ENCODE results near the gene TOMM70. TPM values are rescaled to one million over a fixed set of nuclear protein-coding genes. Genes with fewer than 3 reads are reported as not detected.

Gene TOMM70
- total and polyA plus RNA-seq, 2 donors (not counting 3 experiments of a cell fraction or from before 2014, with no cell fraction given): 7.6 to 32.3 TPM

- no peak for TF ChIP-seq MAX (IDR thresholded peaks at IDR 0.05; ENCODE audit: insufficient read depth, insufficient read length)
- TF ChIP-seq CTCF (IDR thresholded peaks at IDR 0.05; ENCODE audit: extremely low read depth in 1 of 2, insufficient read depth in 1 of 2, low read depth in 1 of 2, low read length in 2 of 2): no peak
- TF ChIP-seq POLR2AphosphoS5 (IDR thresholded peaks at IDR 0.05; ENCODE audit: insufficient read depth, low read depth, low read length): no peak
- TF ChIP-seq JUN (IDR thresholded peaks at IDR 0.05; ENCODE audit: borderline replicate concordance, insufficient read depth, insufficient read length, low read depth): no peak
- no peak for TF ChIP-seq POLR2A (IDR thresholded peaks at IDR 0.05; ENCODE audit: low read depth, low read length)
- TF ChIP-seq GATA2 (IDR thresholded peaks at IDR 0.05; ENCODE audit: insufficient read depth, insufficient read length, low read depth, low read length): no peak
- no peak for TF ChIP-seq MYC (IDR thresholded peaks at IDR 0.05; ENCODE audit: low read depth, low read length)
- TF ChIP-seq FOS (IDR thresholded peaks at IDR 0.05; ENCODE audit: borderline replicate concordance, insufficient read depth, low read length): no peak
- TF ChIP-seq EZH2 (IDR thresholded peaks at IDR 0.05; ENCODE audit: borderline replicate concordance, low read depth, low read length, severe bottlenecking): no peak
- peak; percentile 33 for FAIRE-seq
Measured at GRCh38 chr3:100427699-100428098, 26.8 kb upstream of the TOMM70 start.

More at GRCh38 chr3:100427699-100428098, 26.8 kb upstream of the TOMM70 start:
- ChIA-PET POLR2A (no interaction called here), CTCF (interaction anchor here (1.1 to 1.4 kb wide), 3 partner anchors 10 to 162 kb away, joined by 3 to 4 read pairs (median 3); no protein-coding TSS in a partner anchor)
- Histone ChIP-seq H3K36me3 (ENCODE audit: control insufficient read depth in 2 of 2, extremely low read depth in 1 of 2, insufficient read depth in 2 of 2, low read length in 2 of 2) (no peaks in the 10 kb centered on the region), H3K27me3 (ENCODE audit: control insufficient read depth in 2 of 2, insufficient read depth in 2 of 2, low read length in 2 of 2) (peaks cover 0 to 6% of the 10 kb centered on the region in 2 experiments), H3K4me3 (replicated peaks in 1 of 3; ENCODE audit: insufficient read depth in 1 of 3, low read depth in 1 of 3, low read length in 3 of 3) (no peak overlapping the region), H4K20me1 (replicated peaks; ENCODE audit: control insufficient read depth, extremely low read depth, insufficient read depth, low read length) (no peaks in the 10 kb centered on the region), H2AFZ (ENCODE audit: low read depth, low read length) (no peak overlapping the region), H3K9me3 (replicated peaks; ENCODE audit: control insufficient read depth, insufficient read depth, low read length) (no peaks in the 10 kb centered on the region), H3K27ac (ENCODE audit: insufficient read depth, low read depth, low read length) (no peak overlapping the region), H3K9ac (replicated peaks; ENCODE audit: extremely low read depth, insufficient read depth, low read length) (no peak overlapping the region), H3K79me2 (ENCODE audit: control insufficient read depth, insufficient read depth, low read length) (no peaks in the 10 kb centered on the region), H3K4me2 (ENCODE audit: insufficient read depth, low read length) (no peak overlapping the region), H3K4me1 (ENCODE audit: control insufficient read depth, extremely low read depth, insufficient read depth, low read length) (no peaks in the 10 kb centered on the region), H3K9me1 (replicated peaks; ENCODE audit: control insufficient read depth, extremely low read depth, insufficient read depth, low read length) (no peaks in the 10 kb centered on the region)
- dilution Hi-C loops (cut with MboI; ENCODE audit: extremely low pct_ligation_motif_present, low sequenced_read_pairs): no loop called here
- DNase-seq (ENCODE audit: low read depth, low spot score): peak; percentile 44
- BruUV-seq (replicated peaks): no TSS peak
- intact Hi-C loops (cut with micrococcal nuclease): no loop called here

All from endothelial cell of umbilical vein (primary cell).